ENCODE results near the gene KTN1. TPM values are rescaled to one million over a fixed set of nuclear protein-coding genes. Genes with fewer than 3 reads are reported as not detected.

Gene KTN1
- total RNA-seq, 1 experiment from 2014 or later: 125 TPM

DNA sequence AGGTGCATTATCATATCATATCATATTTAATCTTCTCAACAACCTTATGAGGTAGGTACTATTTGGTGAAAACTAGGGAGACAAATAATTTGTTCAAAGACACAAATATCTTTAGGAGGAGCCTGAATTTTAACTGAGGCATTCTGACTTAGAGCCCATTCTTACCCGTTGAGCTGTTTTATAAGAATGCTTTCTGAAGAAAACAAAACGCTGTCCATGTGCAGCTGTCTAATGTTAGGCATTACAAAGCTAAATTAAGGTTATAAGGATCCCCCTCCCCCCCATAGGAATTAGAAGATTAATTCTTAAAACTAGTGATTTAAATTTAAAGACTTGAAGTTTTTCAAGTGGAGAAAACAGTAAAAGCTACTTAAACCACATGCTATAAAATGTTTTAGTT is 6.4 kb downstream of the KTN1 start:
- DNase-seq (ENCODE audit: low spot score) (no peak), ATAC-seq (no peak)
- Mint-ChIP-seq H3K4me1 (peaks cover 42% of the 10 kb centered on the region), H3K9me3 (no peaks in the 10 kb centered on the region), H3K27ac (peak overlapping the region; percentile 73), H3K36me3 (no peaks in the 10 kb centered on the region), H3K27me3 (ENCODE audit: low read depth) (no peaks in the 10 kb centered on the region), H3K4me3 (no peak overlapping the region)
- no peak for TF ChIP-seq SP1 (CRISPR knock-in tag; conservative IDR thresholded peaks at IDR 0.05)
- TF ChIP-seq NFYB (CRISPR knock-in tag; conservative IDR thresholded peaks at IDR 0.05; ENCODE audit: low read depth): no peak
- TF ChIP-seq, protein P1, sequence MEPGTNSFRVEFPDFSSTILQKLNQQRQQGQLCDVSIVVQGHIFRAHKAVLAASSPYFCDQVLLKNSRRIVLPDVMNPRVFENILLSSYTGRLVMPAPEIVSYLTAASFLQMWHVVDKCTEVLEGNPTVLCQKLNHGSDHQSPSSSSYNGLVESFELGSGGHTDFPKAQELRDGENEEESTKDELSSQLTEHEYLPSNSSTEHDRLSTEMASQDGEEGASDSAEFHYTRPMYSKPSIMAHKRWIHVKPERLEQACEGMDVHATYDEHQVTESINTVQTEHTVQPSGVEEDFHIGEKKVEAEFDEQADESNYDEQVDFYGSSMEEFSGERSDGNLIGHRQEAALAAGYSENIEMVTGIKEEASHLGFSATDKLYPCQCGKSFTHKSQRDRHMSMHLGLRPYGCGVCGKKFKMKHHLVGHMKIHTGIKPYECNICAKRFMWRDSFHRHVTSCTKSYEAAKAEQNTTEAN (CRISPR knock-in tag; IDR thresholded peaks at IDR 0.05): no peak
- TF ChIP-seq ZNF121 (CRISPR knock-in tag; IDR thresholded peaks at IDR 0.05): no peak
- TF ChIP-seq, protein P2, sequence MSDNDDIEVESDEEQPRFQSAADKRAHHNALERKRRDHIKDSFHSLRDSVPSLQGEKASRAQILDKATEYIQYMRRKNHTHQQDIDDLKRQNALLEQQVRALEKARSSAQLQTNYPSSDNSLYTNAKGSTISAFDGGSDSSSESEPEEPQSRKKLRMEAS (CRISPR knock-in tag; IDR thresholded peaks at IDR 0.05): no peak
- ChIA-PET POLR2A (interaction anchor here (0.6 kb wide), 1 partner anchor 164 kb away, joined by 3 read pairs; no protein-coding TSS in a partner anchor), CTCF (interaction anchor here (1.4 to 1.5 kb wide), 2 partner anchors 140 to 146 kb away, joined by 3 to 5 read pairs; partner anchors contain the start of gene TBPL2)

DNA sequence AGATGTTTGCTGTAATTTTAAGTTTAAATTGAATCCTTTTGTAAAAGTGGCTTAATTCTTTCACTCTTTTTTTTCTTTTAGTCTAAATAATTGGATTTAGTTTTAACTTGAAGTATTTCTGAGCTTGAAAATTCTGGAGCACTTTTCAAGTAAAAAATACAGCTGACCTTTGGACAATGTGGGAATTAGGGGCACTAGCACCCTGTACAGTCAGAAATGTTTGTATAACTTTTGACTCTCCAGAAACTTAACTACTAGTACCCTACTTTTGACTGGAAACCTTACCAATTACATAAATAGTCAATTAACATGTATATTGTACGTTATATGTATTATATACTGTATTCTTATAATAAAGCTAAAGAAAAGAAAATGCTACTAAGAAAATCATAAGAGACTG is 7.8 kb downstream of the KTN1 start:
- TF ChIP-seq, protein P3, sequence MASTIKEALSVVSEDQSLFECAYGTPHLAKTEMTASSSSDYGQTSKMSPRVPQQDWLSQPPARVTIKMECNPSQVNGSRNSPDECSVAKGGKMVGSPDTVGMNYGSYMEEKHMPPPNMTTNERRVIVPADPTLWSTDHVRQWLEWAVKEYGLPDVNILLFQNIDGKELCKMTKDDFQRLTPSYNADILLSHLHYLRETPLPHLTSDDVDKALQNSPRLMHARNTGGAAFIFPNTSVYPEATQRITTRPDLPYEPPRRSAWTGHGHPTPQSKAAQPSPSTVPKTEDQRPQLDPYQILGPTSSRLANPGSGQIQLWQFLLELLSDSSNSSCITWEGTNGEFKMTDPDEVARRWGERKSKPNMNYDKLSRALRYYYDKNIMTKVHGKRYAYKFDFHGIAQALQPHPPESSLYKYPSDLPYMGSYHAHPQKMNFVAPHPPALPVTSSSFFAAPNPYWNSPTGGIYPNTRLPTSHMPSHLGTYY (CRISPR knock-in tag; IDR thresholded peaks at IDR 0.05): no peak
- TF ChIP-seq TCF7 (CRISPR knock-in tag; IDR thresholded peaks at IDR 0.05; ENCODE audit: low read depth) (no peak), FOXP1 (CRISPR knock-in tag; IDR thresholded peaks at IDR 0.05; ENCODE audit: borderline replicate concordance) (no peak), JAZF1 (CRISPR knock-in tag; IDR thresholded peaks at IDR 0.05) (no peak), GTF2I (CRISPR knock-in tag; conservative IDR thresholded peaks at IDR 0.05) (no peak), ZNF423 (CRISPR knock-in tag; IDR thresholded peaks at IDR 0.05) (no peak)
- TF ChIP-seq, protein P4, sequence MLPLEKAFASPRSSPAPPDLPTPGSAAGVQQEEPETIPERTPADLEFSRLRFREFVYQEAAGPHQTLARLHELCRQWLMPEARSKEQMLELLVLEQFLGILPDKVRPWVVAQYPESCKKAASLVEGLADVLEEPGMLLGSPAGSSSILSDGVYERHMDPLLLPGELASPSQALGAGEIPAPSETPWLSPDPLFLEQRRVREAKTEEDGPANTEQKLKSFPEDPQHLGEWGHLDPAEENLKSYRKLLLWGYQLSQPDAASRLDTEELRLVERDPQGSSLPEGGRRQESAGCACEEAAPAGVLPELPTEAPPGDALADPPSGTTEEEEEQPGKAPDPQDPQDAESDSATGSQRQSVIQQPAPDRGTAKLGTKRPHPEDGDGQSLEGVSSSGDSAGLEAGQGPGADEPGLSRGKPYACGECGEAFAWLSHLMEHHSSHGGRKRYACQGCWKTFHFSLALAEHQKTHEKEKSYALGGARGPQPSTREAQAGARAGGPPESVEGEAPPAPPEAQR (CRISPR knock-in tag; IDR thresholded peaks at IDR 0.05): no peak
- TF ChIP-seq, protein P2 (CRISPR knock-in tag; IDR thresholded peaks at IDR 0.05): no peak
- TF ChIP-seq, protein P5, sequence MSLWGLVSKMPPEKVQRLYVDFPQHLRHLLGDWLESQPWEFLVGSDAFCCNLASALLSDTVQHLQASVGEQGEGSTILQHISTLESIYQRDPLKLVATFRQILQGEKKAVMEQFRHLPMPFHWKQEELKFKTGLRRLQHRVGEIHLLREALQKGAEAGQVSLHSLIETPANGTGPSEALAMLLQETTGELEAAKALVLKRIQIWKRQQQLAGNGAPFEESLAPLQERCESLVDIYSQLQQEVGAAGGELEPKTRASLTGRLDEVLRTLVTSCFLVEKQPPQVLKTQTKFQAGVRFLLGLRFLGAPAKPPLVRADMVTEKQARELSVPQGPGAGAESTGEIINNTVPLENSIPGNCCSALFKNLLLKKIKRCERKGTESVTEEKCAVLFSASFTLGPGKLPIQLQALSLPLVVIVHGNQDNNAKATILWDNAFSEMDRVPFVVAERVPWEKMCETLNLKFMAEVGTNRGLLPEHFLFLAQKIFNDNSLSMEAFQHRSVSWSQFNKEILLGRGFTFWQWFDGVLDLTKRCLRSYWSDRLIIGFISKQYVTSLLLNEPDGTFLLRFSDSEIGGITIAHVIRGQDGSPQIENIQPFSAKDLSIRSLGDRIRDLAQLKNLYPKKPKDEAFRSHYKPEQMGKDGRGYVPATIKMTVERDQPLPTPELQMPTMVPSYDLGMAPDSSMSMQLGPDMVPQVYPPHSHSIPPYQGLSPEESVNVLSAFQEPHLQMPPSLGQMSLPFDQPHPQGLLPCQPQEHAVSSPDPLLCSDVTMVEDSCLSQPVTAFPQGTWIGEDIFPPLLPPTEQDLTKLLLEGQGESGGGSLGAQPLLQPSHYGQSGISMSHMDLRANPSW (CRISPR knock-in tag; conservative IDR thresholded peaks at IDR 0.05; ENCODE audit: low read depth): no peak
- TF ChIP-seq, protein P6, sequence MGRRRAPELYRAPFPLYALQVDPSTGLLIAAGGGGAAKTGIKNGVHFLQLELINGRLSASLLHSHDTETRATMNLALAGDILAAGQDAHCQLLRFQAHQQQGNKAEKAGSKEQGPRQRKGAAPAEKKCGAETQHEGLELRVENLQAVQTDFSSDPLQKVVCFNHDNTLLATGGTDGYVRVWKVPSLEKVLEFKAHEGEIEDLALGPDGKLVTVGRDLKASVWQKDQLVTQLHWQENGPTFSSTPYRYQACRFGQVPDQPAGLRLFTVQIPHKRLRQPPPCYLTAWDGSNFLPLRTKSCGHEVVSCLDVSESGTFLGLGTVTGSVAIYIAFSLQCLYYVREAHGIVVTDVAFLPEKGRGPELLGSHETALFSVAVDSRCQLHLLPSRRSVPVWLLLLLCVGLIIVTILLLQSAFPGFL (CRISPR knock-in tag; IDR thresholded peaks at IDR 0.05; ENCODE audit: borderline replicate concordance): no peak
- TF ChIP-seq, protein P7, sequence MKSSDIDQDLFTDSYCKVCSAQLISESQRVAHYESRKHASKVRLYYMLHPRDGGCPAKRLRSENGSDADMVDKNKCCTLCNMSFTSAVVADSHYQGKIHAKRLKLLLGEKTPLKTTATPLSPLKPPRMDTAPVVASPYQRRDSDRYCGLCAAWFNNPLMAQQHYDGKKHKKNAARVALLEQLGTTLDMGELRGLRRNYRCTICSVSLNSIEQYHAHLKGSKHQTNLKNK (CRISPR knock-in tag; IDR thresholded peaks at IDR 0.05): no peak
- TF ChIP-seq, protein P8, sequence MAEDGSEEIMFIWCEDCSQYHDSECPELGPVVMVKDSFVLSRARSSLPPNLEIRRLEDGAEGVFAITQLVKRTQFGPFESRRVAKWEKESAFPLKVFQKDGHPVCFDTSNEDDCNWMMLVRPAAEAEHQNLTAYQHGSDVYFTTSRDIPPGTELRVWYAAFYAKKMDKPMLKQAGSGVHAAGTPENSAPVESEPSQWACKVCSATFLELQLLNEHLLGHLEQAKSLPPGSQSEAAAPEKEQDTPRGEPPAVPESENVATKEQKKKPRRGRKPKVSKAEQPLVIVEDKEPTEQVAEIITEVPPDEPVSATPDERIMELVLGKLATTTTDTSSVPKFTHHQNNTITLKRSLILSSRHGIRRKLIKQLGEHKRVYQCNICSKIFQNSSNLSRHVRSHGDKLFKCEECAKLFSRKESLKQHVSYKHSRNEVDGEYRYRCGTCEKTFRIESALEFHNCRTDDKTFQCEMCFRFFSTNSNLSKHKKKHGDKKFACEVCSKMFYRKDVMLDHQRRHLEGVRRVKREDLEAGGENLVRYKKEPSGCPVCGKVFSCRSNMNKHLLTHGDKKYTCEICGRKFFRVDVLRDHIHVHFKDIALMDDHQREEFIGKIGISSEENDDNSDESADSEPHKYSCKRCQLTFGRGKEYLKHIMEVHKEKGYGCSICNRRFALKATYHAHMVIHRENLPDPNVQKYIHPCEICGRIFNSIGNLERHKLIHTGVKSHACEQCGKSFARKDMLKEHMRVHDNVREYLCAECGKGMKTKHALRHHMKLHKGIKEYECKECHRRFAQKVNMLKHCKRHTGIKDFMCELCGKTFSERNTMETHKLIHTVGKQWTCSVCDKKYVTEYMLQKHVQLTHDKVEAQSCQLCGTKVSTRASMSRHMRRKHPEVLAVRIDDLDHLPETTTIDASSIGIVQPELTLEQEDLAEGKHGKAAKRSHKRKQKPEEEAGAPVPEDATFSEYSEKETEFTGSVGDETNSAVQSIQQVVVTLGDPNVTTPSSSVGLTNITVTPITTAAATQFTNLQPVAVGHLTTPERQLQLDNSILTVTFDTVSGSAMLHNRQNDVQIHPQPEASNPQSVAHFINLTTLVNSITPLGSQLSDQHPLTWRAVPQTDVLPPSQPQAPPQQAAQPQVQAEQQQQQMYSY (CRISPR knock-in tag; IDR thresholded peaks at IDR 0.05): no peak
- no peak for DNase-seq (ENCODE audit: low spot score)
- no peak for ATAC-seq
- peaks cover 51% of the 10 kb centered on the region for H3K4me1 Mint-ChIP-seq
- H3K27ac Mint-ChIP-seq: 0 out of 2 replicates have a peak overlapping the region, but pooled peaks have one; percentile 55
- H3K27me3 Mint-ChIP-seq (ENCODE audit: low read depth): no peaks in the 10 kb centered on the region
- H3K9me3 Mint-ChIP-seq: no peaks in the 10 kb centered on the region
- no peaks in the 10 kb centered on the region for H3K36me3 Mint-ChIP-seq
- no peak overlapping the region for H3K4me3 Mint-ChIP-seq
- POLR2A ChIA-PET: no interaction called here
- CTCF ChIA-PET: interaction anchor here (0.9 kb wide), 1 partner anchor 141 kb away, joined by 3 read pairs; no protein-coding TSS in a partner anchor
